Measurements from ENCODE around the gene LHX4. TPM values are rescaled to one million over a fixed set of nuclear protein-coding genes. Genes with fewer than 3 reads are reported as not detected.
"Not testable (repeated sequence)": the region's sequence is repeated elsewhere in the genome, so short reads cannot be mapped to it uniquely, and the experiment has no call there.

LHX4 gene
- total and polyA plus RNA-seq, 3 experiments from 2014 or later = 0.08 TPM; not detected in 2

DNA sequence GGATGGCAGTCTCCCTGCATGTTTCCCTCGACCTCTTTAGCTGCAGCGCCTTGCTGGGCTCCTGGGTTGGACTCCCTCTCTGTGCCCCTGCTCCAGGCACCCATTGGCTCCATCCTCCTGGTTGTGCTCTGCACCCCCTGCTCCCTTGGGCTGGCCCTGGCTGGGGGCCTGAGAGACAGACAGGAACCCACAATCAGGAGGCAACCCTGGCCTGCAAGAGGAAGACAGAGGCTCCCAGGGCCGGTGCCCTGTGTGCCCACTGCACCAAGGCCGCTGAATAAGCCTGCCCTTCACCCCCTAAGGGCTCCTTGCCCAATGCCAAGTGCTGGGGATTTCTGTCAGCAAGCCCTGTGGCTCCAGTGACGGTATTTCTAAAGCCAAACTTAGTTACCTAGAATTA, 31.5 kb upstream of the LHX4 start:
- no peaks in the 10 kb centered on the region for H3K27me3 ChIP-seq (ENCODE audit: insufficient read depth, low read length, poor library complexity, severe bottlenecking)
- no peaks in the 10 kb centered on the region for H3K36me3 ChIP-seq (ENCODE audit: insufficient read depth, low read length)
- DNase-seq = peak in 1 of 5 donors; percentile 9
- Mint-ChIP-seq H3K36me3 (peaks cover 0 to 22% (median 3%) of the 10 kb centered on the region in 3 donors), H3K9me3 (no peaks in the 10 kb centered on the region), H3K27ac (no peak overlapping the region), H3K27me3 (no peaks in the 10 kb centered on the region), H3K4me1 (no peaks in the 10 kb centered on the region), H3K4me3 (no peak overlapping the region)
- H3K27ac ChIP-seq (ENCODE audit: low read depth, low read length) = no peak overlapping the region
- H3K9me3 ChIP-seq (ENCODE audit: low read length) = no peaks in the 10 kb centered on the region
- no peaks in the 10 kb centered on the region for H3K4me1 ChIP-seq (ENCODE audit: insufficient read depth, low read length)
- no peak overlapping the region for H3K4me3 ChIP-seq (ENCODE audit: low read length)
- POLR2A ChIA-PET = no interaction called here
- CTCF ChIA-PET = no interaction called here

DNA sequence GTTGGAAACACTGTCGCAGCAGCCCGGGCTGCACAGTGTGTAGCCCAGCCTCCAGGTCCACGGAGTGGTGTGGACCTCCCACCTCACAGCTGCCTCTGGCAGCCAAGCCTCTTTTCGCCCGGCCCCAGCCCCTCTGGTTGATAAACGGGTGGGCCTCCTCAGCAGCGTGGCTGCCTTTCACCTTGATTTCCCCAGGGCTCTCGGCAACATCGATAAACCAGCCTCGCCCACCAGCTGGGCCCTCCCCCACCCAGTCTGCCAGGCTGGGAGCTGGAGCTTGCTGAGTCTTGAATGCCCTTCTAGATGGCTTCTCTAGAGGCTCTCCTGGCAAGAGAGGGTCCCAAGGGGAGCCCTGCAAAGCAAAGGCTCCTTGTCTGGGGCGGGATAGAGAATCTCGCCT, 31.0 kb upstream of the LHX4 start:
- Mint-ChIP-seq H3K36me3 (peaks cover 0 to 21% (median 3%) of the 10 kb centered on the region in 3 donors), H3K9me3 (no peaks in the 10 kb centered on the region), H3K4me3 (no peak overlapping the region), H3K27me3 (no peaks in the 10 kb centered on the region), H3K4me1 (no peaks in the 10 kb centered on the region), H3K27ac (peak overlapping the region in 1 of 8 donors; percentile 75)
- Histone ChIP-seq H3K27me3 (ENCODE audit: insufficient read depth, low read length, poor library complexity, severe bottlenecking) (no peaks in the 10 kb centered on the region), H3K36me3 (ENCODE audit: insufficient read depth, low read length) (no peaks in the 10 kb centered on the region), H3K4me1 (ENCODE audit: insufficient read depth, low read length) (no peaks in the 10 kb centered on the region), H3K4me3 (ENCODE audit: low read length) (no peak overlapping the region), H3K9me3 (ENCODE audit: low read length) (no peaks in the 10 kb centered on the region), H3K27ac (ENCODE audit: low read depth, low read length) (no peak overlapping the region)
- CTCF ChIA-PET = no interaction called here
- DNase-seq = no peak
- POLR2A ChIA-PET = no interaction called here

DNA sequence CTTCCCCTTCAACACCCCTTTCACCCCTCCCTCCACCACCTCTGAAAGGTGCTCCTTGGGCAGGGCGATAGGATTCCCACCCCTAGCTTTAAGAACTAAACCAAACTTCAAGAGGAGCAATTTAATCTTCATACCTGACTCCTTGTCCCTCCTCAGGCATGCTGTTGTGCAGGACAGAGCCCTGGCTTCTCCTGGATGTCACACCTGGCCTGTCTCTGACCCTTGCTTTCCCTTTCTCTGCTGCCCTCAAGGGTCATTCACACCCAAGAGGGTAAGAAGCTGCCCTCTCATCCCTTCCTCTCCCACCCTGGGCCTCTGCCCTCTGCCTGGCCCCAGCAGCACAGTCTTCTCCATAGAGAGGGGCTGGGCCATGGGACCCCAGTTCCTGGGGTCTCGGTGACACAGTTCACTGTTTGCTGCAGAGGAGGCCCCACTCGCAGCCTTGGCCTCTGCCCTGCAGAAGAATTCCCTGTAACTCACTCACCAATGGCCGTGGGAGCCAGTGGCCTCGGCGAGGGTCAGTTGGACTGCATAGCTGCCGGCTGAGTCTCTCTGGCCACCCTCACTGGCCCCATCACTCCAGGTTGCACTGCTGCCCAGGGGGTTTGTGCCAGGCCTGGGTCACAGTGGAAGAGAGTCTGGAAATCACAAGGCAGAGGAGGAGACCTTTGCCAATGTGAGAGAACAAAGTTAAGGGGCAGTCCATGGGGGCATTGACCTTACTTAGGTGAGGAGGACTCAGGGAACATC, 28.4 kb upstream of the LHX4 start:
- Mint-ChIP-seq H3K4me3 (no peak overlapping the region), H3K9me3 (no peaks in the 10 kb centered on the region), H3K4me1 (no peaks in the 10 kb centered on the region), H3K27me3 (no peaks in the 10 kb centered on the region), H3K27ac (peak overlapping the region in 1 of 8 donors; percentile 11), H3K36me3 (peaks cover 0 to 6% (median 0%) of the 10 kb centered on the region in 3 donors)
- no peak for DNase-seq
- H3K9me3 ChIP-seq (ENCODE audit: low read length) = no peaks in the 10 kb centered on the region
- H3K4me1 ChIP-seq (ENCODE audit: insufficient read depth, low read length) = no peaks in the 10 kb centered on the region
- H3K27ac ChIP-seq (ENCODE audit: low read depth, low read length) = no peak overlapping the region
- no peaks in the 10 kb centered on the region for H3K27me3 ChIP-seq (ENCODE audit: insufficient read depth, low read length, poor library complexity, severe bottlenecking)
- H3K4me3 ChIP-seq (ENCODE audit: low read length) = no peak overlapping the region
- ChIA-PET CTCF (interaction anchor here (0.6 to 1.6 kb wide), 3 partner anchors 8 to 816 kb away, joined by 3 to 4 read pairs (median 4); no protein-coding TSS in a partner anchor), POLR2A (no interaction called here)
- H3K36me3 ChIP-seq (ENCODE audit: insufficient read depth, low read length) = no peaks in the 10 kb centered on the region

DNA sequence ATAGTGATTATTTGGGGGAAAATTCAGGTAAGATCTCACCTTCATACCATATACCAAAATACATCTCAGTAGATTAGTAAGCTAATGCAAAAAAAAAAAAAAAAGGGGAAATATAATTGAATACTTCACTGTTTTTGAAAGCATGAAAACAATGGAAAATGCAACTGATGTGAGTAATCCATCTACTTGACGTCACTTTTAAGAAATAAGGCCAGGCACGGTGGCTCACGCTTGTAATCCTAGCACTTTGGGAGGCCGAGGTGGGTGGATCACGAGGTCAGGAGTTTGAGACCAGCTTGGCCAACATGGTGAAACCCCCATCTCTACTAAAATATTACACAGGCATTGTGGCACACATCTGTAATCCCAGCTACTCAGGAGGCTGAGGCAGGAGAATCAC, 27.5 kb upstream of the LHX4 start:
- POLR2A ChIA-PET; H3K9me3 Mint-ChIP-seq; H3K4me1 Mint-ChIP-seq; H3K4me3 Mint-ChIP-seq; H3K4me1 ChIP-seq (ENCODE audit: insufficient read depth, low read length); H3K27ac ChIP-seq (ENCODE audit: low read depth, low read length); DNase-seq; H3K4me3 ChIP-seq (ENCODE audit: low read length); H3K9me3 ChIP-seq (ENCODE audit: low read length); H3K36me3 ChIP-seq (ENCODE audit: insufficient read depth, low read length); H3K36me3 Mint-ChIP-seq; H3K27me3 Mint-ChIP-seq; H3K27me3 ChIP-seq (ENCODE audit: insufficient read depth, low read length, poor library complexity, severe bottlenecking): not testable (repeated sequence)
- peak overlapping the region in 1 of 8 donors; percentile 47 for H3K27ac Mint-ChIP-seq
- CTCF ChIA-PET = interaction anchor here (0.6 to 1.6 kb wide), 3 partner anchors 10 to 817 kb away, joined by 3 to 4 read pairs (median 3); no protein-coding TSS in a partner anchor

DNA sequence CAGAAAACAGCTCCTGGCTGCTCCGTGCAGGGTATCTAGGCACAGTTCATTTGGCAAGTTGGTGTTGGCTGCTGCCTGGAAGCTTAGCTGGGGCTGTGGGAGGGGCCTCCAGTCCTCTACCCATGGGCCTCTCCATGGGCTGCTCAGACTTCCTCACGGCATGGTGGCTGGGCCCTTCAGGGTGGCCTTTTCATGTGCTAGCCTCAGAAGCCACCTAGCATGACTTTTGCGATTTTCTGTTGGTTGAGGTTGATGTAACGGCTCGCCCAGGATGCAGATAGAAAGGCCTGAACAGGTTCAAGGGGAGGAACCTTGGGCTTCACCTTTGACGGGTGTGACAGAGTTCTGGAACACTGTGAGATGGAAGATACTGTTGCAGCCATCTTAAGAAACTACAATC, 25.8 kb upstream of the LHX4 start:
- H3K4me1 Mint-ChIP-seq = no peaks in the 10 kb centered on the region
- Histone ChIP-seq H3K36me3 (ENCODE audit: insufficient read depth, low read length) (no peaks in the 10 kb centered on the region), H3K27ac (ENCODE audit: low read depth, low read length) (no peak overlapping the region), H3K4me3 (ENCODE audit: low read length) (no peak overlapping the region), H3K27me3 (ENCODE audit: insufficient read depth, low read length, poor library complexity, severe bottlenecking) (no peaks in the 10 kb centered on the region), H3K9me3 (ENCODE audit: low read length) (no peaks in the 10 kb centered on the region), H3K4me1 (ENCODE audit: insufficient read depth, low read length) (no peaks in the 10 kb centered on the region)
- H3K4me3 Mint-ChIP-seq = no peak overlapping the region
- POLR2A ChIA-PET = no interaction called here
- DNase-seq = no peak
- no peaks in the 10 kb centered on the region for H3K36me3 Mint-ChIP-seq
- H3K9me3 Mint-ChIP-seq = no peaks in the 10 kb centered on the region
- CTCF ChIA-PET = no interaction called here
- peaks cover 2 to 3% of the 10 kb centered on the region in 2 donors for H3K27me3 Mint-ChIP-seq
- no peak overlapping the region for H3K27ac Mint-ChIP-seq

DNA sequence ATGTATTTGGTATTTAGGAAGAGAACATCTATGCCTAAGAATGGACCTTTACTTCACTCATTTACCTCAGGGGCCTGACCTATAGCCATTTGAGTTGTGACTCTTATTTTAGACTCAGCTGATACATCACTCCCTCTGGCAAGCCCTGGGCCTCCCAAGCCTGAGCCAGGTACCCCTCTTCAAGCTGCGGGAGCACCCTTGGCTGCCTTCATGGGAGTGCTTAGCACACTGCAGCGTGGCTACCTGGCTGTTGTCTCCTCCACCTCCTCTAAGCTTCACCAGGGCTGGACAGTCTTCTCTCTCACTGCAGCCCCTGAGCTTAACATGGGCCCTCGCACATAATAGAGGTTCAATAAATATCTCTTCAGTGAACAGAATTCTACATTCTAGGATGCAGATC, 23.5 kb upstream of the LHX4 start:
- POLR2A ChIA-PET = no interaction called here
- Mint-ChIP-seq H3K36me3 (no peaks in the 10 kb centered on the region), H3K4me1 (no peaks in the 10 kb centered on the region), H3K4me3 (no peak overlapping the region), H3K27me3 (peaks cover 2 to 6% of the 10 kb centered on the region in 2 donors), H3K27ac (no peak overlapping the region), H3K9me3 (no peaks in the 10 kb centered on the region)
- Histone ChIP-seq H3K4me3 (ENCODE audit: low read length) (no peak overlapping the region), H3K9me3 (ENCODE audit: low read length) (no peaks in the 10 kb centered on the region), H3K4me1 (ENCODE audit: insufficient read depth, low read length) (no peaks in the 10 kb centered on the region), H3K27me3 (ENCODE audit: insufficient read depth, low read length, poor library complexity, severe bottlenecking) (no peaks in the 10 kb centered on the region), H3K27ac (ENCODE audit: low read depth, low read length) (no peak overlapping the region), H3K36me3 (ENCODE audit: insufficient read depth, low read length) (no peaks in the 10 kb centered on the region)
- CTCF ChIA-PET = no interaction called here
- DNase-seq = no peak

DNA sequence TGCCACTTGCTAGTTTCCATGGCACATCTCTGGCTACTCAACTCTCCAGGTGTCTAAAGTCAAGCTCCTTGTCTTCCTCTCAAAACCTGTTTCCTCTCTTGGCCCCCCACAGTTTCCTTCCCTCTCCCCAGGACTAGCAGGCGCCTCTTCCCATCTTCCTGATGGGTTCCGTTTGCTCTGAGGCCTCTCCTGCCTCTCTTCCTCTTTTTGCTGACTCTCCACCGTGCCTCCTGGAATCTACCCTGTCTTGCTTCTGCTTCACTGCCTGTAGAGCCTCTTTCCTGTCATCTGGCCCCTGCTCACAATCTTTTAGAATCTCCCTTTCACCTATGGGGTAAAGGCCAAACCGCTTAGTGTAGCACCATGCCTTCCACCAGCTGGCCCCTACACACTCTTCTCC, 21.8 kb upstream of the LHX4 start:
- Histone ChIP-seq H3K4me3 (ENCODE audit: low read length) (no peak overlapping the region), H3K36me3 (ENCODE audit: insufficient read depth, low read length) (no peaks in the 10 kb centered on the region), H3K27ac (ENCODE audit: low read depth, low read length) (no peak overlapping the region), H3K9me3 (ENCODE audit: low read length) (no peaks in the 10 kb centered on the region), H3K27me3 (ENCODE audit: insufficient read depth, low read length, poor library complexity, severe bottlenecking) (no peaks in the 10 kb centered on the region), H3K4me1 (ENCODE audit: insufficient read depth, low read length) (no peaks in the 10 kb centered on the region)
- CTCF ChIA-PET = no interaction called here
- no peaks in the 10 kb centered on the region for H3K9me3 Mint-ChIP-seq
- peak overlapping the region in 1 of 8 donors; percentile 47 for H3K27ac Mint-ChIP-seq
- POLR2A ChIA-PET = interaction anchor here (0.5 kb wide), 1 partner anchor 243 kb away, joined by 5 read pairs; no protein-coding TSS in a partner anchor
- H3K27me3 Mint-ChIP-seq = peaks cover 2 to 11% of the 10 kb centered on the region in 2 donors
- no peak overlapping the region for H3K4me3 Mint-ChIP-seq
- DNase-seq = no peak
- H3K4me1 Mint-ChIP-seq = peaks cover 1 to 4% (median 2%) of the 10 kb centered on the region in 3 donors
- no peaks in the 10 kb centered on the region for H3K36me3 Mint-ChIP-seq

DNA sequence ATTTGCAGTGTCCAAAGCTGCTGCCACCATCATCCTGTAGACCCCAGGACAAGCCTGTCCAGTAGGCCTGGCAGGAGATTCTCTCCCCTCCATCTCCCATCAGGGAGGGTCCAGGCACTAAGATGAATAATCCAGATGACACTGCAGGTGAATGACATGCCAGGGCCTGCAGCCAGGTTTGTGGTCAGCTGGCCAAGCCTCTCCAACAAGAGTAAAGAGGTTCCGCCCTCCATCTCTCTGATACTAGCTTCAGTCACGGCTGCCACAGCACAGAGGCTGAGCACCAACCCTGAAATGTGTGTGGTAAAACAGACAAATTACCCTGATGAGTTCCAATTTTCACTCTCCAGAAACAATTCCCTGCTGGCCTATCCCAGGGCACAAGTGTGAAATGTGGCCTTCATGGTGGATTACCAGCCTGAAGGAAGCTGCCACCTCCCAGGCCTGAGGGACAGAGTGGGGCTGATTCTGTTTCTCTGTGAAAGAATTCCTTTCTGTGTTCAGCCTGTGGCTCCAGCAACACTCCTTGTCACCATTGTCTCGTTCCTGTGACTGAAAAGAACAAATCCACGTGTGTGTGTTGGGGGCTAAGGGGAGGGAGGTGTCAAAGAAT, 19.9 kb upstream of the LHX4 start:
- H3K9me3 ChIP-seq (ENCODE audit: low read length) = no peaks in the 10 kb centered on the region
- H3K27me3 ChIP-seq (ENCODE audit: insufficient read depth, low read length, poor library complexity, severe bottlenecking) = no peaks in the 10 kb centered on the region
- H3K27ac ChIP-seq (ENCODE audit: low read depth, low read length) = no peak overlapping the region
- H3K36me3 ChIP-seq (ENCODE audit: insufficient read depth, low read length) = no peaks in the 10 kb centered on the region
- no peaks in the 10 kb centered on the region for H3K36me3 Mint-ChIP-seq
- no peaks in the 10 kb centered on the region for H3K4me1 ChIP-seq (ENCODE audit: insufficient read depth, low read length)
- no peak overlapping the region for H3K27ac Mint-ChIP-seq
- no peak overlapping the region for H3K4me3 Mint-ChIP-seq
- H3K27me3 Mint-ChIP-seq = peaks cover 2 to 11% of the 10 kb centered on the region in 2 donors
- peaks cover 9 to 12% (median 10%) of the 10 kb centered on the region in 3 donors for H3K4me1 Mint-ChIP-seq
- CTCF ChIA-PET = interaction anchor here (1.1 kb wide), 1 partner anchor 9 kb away, joined by 4 read pairs; no protein-coding TSS in a partner anchor
- no peaks in the 10 kb centered on the region for H3K9me3 Mint-ChIP-seq
- POLR2A ChIA-PET = no interaction called here
- DNase-seq = no peak
- no peak overlapping the region for H3K4me3 ChIP-seq (ENCODE audit: low read length)

Data from CD8-positive, alpha-beta memory T cell (primary cell).